ENCODE data around the gene ZKSCAN5.

The ZKSCAN5 gene

DNA sequence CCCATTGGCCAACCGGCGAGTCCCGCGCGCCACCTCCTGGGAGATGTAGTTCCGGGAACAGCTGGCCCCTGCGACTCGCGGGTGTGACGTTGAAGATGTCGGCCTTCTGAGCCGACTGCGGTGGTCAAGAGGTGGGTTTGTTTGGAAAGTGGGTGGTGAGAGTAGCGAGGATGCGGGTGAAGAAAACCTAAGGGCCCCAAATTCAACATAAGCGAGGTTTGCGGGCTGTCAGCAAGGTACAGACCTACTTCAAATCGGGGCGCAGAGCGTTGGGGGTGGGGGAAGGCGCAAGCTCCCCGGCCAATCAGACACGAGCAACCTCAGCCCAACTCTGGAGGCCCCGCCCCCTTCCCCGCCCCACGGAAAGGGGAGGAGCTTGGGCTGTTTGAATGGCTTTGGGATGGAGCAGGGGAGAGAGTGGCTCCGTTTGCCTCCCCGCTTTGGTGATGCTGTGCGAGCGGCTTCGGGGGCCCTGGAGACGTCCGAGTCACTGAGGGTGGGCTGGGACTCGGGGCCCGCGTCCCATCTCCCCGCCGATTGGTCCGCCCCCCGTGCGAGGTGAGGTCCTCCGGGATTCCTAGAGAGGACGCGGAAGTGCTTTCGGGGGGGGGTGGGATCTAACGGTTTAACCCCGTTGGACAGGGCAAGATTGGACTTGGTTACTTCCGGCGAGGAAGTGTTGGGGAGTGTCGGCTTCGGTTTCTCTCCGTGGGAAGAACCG, at the start of gene ZKSCAN5:
TSS of gene ZKSCAN5 (plus strand) at position 60 of the 721 bp plus-strand sequence. CDS start 1,383 bp downstream, outside the sequence.
- DNase-seq: peak; percentile 96 to 97

- no peak for DNase-seq
These were observed 48.6 kb upstream of the ZKSCAN5 start for GRCh38 chr7:99455874-99456273.

DNA sequence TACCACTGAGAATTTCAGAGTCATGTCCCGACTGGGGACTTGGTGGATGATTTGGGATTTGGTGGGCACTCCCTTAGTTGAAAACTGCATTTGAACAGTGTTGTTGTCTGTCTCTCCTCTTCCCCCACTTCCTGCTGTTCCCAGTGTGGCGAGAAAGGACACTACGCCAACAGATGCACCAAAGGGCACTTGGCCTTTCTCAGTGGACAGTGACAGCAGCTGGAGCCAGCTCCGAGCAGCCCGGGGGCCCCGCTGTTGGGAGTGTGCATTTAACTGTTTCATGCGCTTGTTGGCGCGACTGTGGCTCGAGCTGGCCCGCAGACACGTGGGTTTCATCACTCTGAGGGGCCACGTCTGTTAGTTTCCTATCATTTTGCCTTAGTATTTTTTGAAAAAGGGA, 48.2 kb upstream of the ZKSCAN5 start:
- DNase-seq: no peak

- DNase-seq: no peak
These were observed 47.3 kb upstream of the ZKSCAN5 start for GRCh38 chr7:99457050-99457649.

DNA sequence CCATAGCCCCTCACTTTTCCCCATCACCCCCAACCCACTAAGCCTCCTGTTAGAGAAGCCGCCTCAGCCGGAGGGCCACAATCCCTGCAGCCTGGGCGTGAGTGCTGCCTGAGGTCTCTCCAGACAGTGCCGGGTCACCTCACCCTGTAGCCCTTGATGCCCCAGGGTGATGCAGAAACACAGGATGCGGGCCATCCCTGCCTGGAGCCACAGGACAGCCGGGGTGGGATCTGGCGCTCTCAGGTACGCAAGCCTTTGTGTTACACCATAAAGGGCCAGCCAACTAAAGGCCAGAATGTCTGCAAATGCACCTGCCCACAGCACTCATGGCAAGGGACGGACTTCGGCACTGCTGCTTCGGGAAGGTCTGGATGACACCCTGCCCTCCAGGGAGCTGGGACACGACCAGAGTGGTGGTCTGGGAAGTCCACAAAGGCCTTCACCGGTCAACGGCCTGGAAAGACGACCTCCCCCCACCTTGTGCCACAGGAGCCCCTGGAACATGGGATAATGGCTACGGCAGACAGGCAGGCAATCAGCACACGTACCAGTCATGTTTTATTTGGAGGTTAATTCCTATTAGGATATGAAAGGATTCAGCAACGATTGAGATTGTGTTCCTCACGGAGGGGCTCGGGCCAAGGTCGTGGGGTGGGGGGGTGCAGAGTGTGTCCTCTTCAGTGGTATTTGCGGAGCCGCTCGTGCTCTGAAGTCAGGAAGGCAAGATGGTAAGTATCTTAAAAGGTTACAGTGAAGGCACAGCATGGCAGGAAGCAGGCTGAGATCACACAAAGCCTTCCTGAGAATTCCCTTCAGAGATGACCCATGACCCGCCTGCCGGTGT, 46.6 kb upstream of the ZKSCAN5 start:
- no peak for DNase-seq

DNA sequence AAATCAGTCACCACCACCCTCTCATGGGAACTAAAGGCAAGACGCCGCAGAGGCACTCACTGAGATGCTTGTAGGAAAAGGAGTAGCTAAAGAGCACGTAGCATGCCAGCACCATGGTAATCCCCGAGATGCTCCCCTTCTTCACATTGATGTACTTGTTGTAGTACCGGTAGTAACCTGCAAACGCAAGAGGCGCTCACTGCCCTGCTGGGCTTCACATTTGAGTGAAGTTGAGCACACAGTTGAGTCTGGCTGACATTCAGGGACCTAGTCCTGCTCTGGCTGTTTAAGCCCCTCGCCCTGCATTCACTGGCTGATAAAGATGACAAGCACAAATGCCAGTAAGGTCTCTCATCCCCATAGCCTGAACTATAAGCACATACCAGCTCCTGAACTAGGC, 45.4 kb upstream of the ZKSCAN5 start:
- peak; percentile 9 to 21 for DNase-seq

DNA sequence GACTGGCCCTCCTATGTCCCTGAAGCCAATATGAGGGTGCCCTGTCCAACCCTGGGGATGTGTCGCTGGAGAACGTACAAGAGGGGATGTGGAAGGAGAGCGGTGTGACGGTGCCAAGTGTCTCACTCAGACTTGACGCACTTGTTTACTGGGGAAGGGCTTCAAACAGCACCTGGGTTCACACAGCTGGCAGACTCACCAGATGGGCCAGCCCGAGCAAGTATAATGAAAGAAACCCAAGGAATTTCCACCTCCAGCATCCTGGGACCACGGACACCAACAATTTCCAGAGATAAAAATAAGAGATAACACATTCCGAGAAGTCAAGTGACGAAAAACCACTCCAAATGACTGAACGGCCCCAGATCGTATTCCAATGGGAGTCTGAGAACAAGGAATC, 43.8 kb upstream of the ZKSCAN5 start:
- DNase-seq: no peak

DNA sequence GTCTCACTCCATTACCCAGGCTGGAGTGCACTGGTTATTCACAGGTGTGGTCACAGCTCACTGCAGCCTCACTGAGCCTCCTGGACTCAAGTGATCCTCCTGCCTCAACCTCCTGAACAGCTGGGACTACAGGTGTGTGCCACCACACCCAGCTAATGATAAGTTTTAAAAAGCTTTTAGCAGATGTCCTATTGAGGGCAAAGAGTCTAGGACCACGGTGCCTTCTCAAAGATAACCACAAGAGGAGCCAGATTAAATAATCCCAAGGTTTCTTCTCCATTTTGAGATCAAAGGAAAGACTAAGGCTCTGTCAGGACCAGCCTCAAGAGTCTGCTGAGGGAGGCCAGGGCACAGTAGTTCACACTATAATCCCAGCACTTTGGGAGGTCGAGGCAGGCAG, 43.2 kb upstream of the ZKSCAN5 start:
- no peak for DNase-seq

- no peak for DNase-seq
These were observed 39.1 kb upstream of the ZKSCAN5 start for GRCh38 chr7:99465421-99465768.

DNA sequence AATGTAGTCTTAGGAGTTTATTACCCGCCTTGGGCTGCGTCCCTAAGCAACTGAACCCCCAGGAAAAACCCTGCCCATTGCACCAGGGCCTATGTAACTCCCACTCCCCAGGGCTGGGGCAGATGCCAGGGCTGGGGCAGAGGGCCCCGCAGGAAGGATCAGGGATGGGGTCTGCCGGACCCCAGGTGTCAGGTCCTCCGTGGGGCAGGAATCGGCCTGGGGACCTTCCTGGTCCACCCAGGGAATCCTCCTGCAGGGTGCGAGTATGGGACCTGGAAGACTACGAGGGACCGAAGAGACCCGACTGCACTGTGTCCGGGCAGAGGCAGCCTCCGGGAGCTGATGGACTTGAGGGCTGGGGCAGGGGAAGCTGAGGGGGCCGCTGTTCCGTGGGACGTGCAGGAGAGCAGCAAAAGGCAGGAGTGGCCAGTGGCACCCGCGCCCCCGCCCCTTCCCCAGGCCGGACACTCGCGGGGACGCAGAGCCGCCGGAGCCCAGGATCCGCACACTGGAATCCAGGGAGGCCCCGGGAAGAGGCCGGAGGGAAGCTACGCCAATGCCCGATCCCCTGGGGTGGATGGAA, 36.0 kb upstream of the ZKSCAN5 start:
- DNase-seq: no peak

GRCh38 chr7:99469381-99470065, 34.9 kb upstream of the ZKSCAN5 start:
- DNase-seq: no peak

- DNase-seq: peak; percentile 97 to 98
These were observed 31.7 kb upstream of the ZKSCAN5 start, which contains the start of gene ZNF789 for GRCh38 chr7:99472561-99473314. Gene ZNF789 (plus strand): TSS chr7:99472890. CDS start chr7:99476457, 3,567 bp downstream.

- DNase-seq: peak; percentile 10 to 31
These were observed 31.2 kb upstream of the ZKSCAN5 start for GRCh38 chr7:99473315-99473596.

GRCh38 chr7:99476107-99476506, 28.4 kb upstream of the ZKSCAN5 start:
- DNase-seq: no peak

- no peak for DNase-seq
These were observed 25.7 kb upstream of the ZKSCAN5 start for GRCh38 chr7:99478464-99479440.

DNA sequence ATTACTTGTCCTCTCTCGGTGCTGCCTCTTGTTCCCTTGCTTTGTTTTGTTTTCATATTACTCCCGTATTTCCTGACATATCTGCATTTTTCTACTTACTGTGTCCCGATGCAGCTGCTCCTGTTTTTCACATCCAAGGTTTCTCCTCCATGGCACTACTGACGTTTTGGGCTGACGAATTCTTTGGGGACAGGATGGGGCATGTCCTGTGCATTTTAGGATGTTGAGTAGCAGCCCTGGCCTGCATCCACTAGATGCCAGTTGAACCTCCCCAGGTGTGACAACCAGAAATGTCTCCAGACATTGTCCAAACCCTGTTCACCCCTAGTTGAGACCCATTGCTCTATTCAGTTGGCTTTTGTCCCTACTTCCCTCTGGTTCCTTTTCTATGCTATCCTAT, 19.4 kb upstream of the ZKSCAN5 start:
- no peak for DNase-seq

DNA sequence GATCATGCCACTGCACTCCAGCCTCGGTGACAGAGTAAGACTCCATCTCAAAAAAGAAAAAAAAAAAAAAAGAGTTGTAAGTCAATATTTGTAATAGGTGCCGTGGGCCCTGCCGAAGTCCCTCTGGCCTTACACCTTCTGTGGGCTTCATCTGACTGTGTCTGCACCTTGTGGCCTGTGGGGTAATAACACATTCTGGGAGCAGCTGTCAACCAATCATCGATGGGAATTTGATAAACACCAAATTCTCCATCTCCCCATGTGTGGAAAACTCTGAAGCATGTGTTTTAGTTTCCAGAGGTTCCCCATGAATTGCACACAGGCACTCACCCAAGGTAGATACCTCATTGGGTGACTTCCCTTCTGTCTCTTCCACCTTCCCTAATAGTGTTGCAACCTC, 15.2 kb upstream of the ZKSCAN5 start:
- DNase-seq: no peak

- no peak for DNase-seq
These were observed 13.6 kb upstream of the ZKSCAN5 start for GRCh38 chr7:99490878-99491277.

DNA sequence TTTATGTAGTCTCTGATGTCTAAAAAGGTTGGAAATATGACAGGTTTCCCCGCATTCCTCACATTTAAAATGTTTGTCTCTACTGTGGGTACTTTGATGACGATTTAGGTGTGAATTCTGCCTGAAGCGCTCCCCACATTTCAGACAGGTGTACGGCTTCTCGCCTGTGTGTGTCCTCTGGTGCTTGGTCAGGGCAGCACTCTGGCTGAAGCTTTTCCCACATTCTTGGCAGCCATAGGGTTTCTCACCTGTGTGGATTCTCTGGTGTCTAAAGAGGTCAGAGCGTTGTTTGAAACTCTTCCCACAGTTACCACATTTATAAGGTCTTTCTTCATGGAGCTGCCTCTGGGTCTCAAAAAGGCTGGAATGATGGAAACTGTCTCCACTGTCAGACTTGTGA, 10.6 kb upstream of the ZKSCAN5 start:
- no peak for DNase-seq

GRCh38 chr7:99497766-99498545, 6.5 kb upstream of the ZKSCAN5 start:
- DNase-seq: peak in 1 of 2 donors; percentile 29
